ENCODE results near the gene SLC8B1. TPM values are rescaled to one million over a fixed set of nuclear protein-coding genes. Genes with fewer than 3 reads are reported as not detected.

SLC8B1 gene
- total and polyA plus RNA-seq, 9 of the 15 experiments (the other 6 are each of a cell fraction or from before 2014, with no cell fraction given) = 0.86 to 34.1 (median 18.5) TPM

DNA sequence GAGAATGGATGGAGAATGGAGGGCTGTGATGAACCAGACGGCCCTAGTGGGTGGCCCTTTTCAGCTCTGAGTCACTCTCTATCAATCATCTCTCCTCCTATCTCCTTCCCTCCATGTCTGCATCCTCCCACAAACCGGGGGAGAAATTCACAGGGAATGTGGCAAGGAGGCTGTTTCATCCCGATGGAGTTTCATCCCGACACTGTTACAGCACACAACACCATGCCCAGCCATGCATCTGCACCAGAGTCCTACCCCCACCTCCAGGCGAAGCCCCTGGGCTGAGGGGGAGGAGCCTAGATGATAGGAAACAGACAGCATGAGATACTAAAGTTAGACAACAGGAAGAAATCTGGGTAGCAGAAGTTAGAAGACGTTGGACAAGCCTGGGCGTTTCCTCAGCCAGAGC is 20.8 kb downstream of the SLC8B1 start (continued):
- TF ChIP-seq CAMTA2 (CRISPR knock-in tag; conservative IDR thresholded peaks at IDR 0.05) (no peak), ZNF655 (CRISPR knock-in tag; IDR thresholded peaks at IDR 0.05) (no peak), ZNF239 (CRISPR knock-in tag; IDR thresholded peaks at IDR 0.05) (no peak), VEZF1 (CRISPR knock-in tag; IDR thresholded peaks at IDR 0.05) (peak; percentile 29; the same call in 1 of the 2 replicates), ZNF212 (CRISPR knock-in tag; IDR thresholded peaks at IDR 0.05) (no peak), SAP30 (IDR thresholded peaks at IDR 0.05; ENCODE audit: borderline replicate concordance, insufficient read depth, low read depth, low read length, poor library complexity, severe bottlenecking) (no peak), POLR2G (IDR thresholded peaks at IDR 0.05; ENCODE audit: low read depth, low read length) (no peak), PHF20 (IDR thresholded peaks at IDR 0.05; ENCODE audit: partially characterized antibody) (peak; percentile 38), KLF13 (tag; IDR thresholded peaks at IDR 0.05; ENCODE audit: borderline replicate concordance, low read depth) (no peak)
- TF ChIP-seq, protein P1, sequence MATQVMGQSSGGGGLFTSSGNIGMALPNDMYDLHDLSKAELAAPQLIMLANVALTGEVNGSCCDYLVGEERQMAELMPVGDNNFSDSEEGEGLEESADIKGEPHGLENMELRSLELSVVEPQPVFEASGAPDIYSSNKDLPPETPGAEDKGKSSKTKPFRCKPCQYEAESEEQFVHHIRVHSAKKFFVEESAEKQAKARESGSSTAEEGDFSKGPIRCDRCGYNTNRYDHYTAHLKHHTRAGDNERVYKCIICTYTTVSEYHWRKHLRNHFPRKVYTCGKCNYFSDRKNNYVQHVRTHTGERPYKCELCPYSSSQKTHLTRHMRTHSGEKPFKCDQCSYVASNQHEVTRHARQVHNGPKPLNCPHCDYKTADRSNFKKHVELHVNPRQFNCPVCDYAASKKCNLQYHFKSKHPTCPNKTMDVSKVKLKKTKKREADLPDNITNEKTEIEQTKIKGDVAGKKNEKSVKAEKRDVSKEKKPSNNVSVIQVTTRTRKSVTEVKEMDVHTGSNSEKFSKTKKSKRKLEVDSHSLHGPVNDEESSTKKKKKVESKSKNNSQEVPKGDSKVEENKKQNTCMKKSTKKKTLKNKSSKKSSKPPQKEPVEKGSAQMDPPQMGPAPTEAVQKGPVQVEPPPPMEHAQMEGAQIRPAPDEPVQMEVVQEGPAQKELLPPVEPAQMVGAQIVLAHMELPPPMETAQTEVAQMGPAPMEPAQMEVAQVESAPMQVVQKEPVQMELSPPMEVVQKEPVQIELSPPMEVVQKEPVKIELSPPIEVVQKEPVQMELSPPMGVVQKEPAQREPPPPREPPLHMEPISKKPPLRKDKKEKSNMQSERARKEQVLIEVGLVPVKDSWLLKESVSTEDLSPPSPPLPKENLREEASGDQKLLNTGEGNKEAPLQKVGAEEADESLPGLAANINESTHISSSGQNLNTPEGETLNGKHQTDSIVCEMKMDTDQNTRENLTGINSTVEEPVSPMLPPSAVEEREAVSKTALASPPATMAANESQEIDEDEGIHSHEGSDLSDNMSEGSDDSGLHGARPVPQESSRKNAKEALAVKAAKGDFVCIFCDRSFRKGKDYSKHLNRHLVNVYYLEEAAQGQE (IDR thresholded peaks at IDR 0.05; ENCODE audit: borderline replicate concordance) = 0 out of 2 replicates have a peak, but pooled peaks have one; percentile 5
- TF ChIP-seq, protein P1 (CRISPR knock-in tag; IDR thresholded peaks at IDR 0.05; ENCODE audit: low read depth) = no peak

All from K562 (cell line).